HepG2 (cell line): Measurements from ENCODE around the gene SLC25A18. TPM values are rescaled to one million over a fixed set of nuclear protein-coding genes. Genes with fewer than 3 reads are reported as not detected.

Experiments
- ADNP ChIP-seq: sonication (generic); formaldehyde crosslinking; IDR thresholded peaks from 2 replicates; pipeline ENCODE4 v1.4.0; 2020; ENCODE audit warnings: missing genetic modification reagents
- AGO2 ChIP-seq: fragments of 200-400 bp; formaldehyde crosslinking; optimal IDR thresholded peaks from 2 replicates; pipeline ENCODE3; 2017; ENCODE audit warnings: mild to moderate bottlenecking, low read depth, low read length, moderate library complexity
- CEBPG ChIP-seq: IDR thresholded peaks from 2 replicates; pipeline ENCODE4 v1.6.1; 2016
- FIP1L1 ChIP-seq: fragments of 200-400 bp; formaldehyde crosslinking; IDR thresholded peaks from 2 replicates; pipeline ENCODE4 v1.6.1; 2018; ENCODE audit warnings: low read depth, mild to moderate bottlenecking, low read length, moderate library complexity, borderline replicate concordance; ENCODE audit not compliant: insufficient read depth
- GZF1 ChIP-seq: sonication (generic); formaldehyde crosslinking; IDR thresholded peaks from 2 replicates; pipeline ENCODE4 v1.5.1; 2020; ENCODE audit warnings: mild to moderate bottlenecking, missing genetic modification reagents
- JARID2 ChIP-seq: sonication (generic); formaldehyde crosslinking; IDR thresholded peaks from 2 replicates; pipeline ENCODE4 v1.8.1; 2023; ENCODE audit warnings: missing genetic modification reagents, inconsistent platforms; ENCODE audit not compliant: insufficient replicate concordance
- MAZ ChIP-seq, 2 experiments: sonication (generic) in 1 of 2; formaldehyde crosslinking in 1 of 2; IDR thresholded peaks; 2 replicates each; pipeline versions ENCODE4 v1.5.0 to v1.6.1; 2012 to 2020; ENCODE audit warnings: low read depth in 2 of 2, mild to moderate bottlenecking in 2 of 2, borderline replicate concordance in 1 of 2, improper control_type of control experiment in 1 of 2, low read length in 1 of 2, missing genetic modification reagents in 1 of 2, moderate library complexity in 1 of 2
- PCBP1 ChIP-seq: fragments of 200-400 bp; formaldehyde crosslinking; IDR thresholded peaks from 2 replicates; pipeline ENCODE4 v1.6.1; 2017; ENCODE audit warnings: mild to moderate bottlenecking, low read depth, low read length, borderline replicate concordance
- REL ChIP-seq: sonication (generic); formaldehyde crosslinking; conservative IDR thresholded peaks from 2 replicates; pipeline ENCODE4 v1.8.0; 2022; ENCODE audit warnings: mild to moderate bottlenecking, missing genetic modification reagents, moderate library complexity
- SETDB1 ChIP-seq: sonication (generic); formaldehyde crosslinking; IDR thresholded peaks from 2 replicates; pipeline ENCODE4 v1.5.1; 2020; ENCODE audit warnings: missing genetic modification reagents, mild to moderate bottlenecking, borderline replicate concordance
- SNRNP70 ChIP-seq: fragments of 200-400 bp; formaldehyde crosslinking; IDR thresholded peaks from 2 replicates; pipeline ENCODE4 v1.6.1; 2017; ENCODE audit warnings: mild to moderate bottlenecking, low read depth, low read length, moderate library complexity
- STAG1 ChIP-seq: sonication (generic); formaldehyde crosslinking; IDR thresholded peaks from 2 replicates; pipeline ENCODE4 v1.4.0; 2020; ENCODE audit warnings: missing genetic modification reagents
- TEAD2 ChIP-seq: sonication (generic); formaldehyde crosslinking; IDR thresholded peaks from 2 replicates; pipeline ENCODE4 v1.9.0; 2021; ENCODE audit warnings: missing genetic modification reagents
- THAP11 ChIP-seq: IDR thresholded peaks from 2 replicates; pipeline ENCODE4 v1.6.1; 2016; ENCODE audit warnings: missing biosample characterization, missing genetic modification reagents
- ZNF10 ChIP-seq: sonication (generic); formaldehyde crosslinking; IDR thresholded peaks from 2 replicates; pipeline ENCODE4 v1.4.0; 2020; ENCODE audit warnings: mild to moderate bottlenecking, low read depth, missing genetic modification reagents, borderline replicate concordance
- ZNF382 ChIP-seq: sonication (generic); formaldehyde crosslinking; IDR thresholded peaks from 2 replicates; pipeline ENCODE4 v1.5.0; 2020; ENCODE audit warnings: missing genetic modification reagents, mild to moderate bottlenecking, borderline replicate concordance
- ZNF446 ChIP-seq: sonication (generic); formaldehyde crosslinking; IDR thresholded peaks from 2 replicates; pipeline ENCODE4 v1.5.0; 2020; ENCODE audit warnings: mild to moderate bottlenecking, missing genetic modification reagents
- ZNF460 ChIP-seq: sonication (generic); formaldehyde crosslinking; IDR thresholded peaks from 2 replicates; pipeline ENCODE4 v1.5.1; 2020; ENCODE audit warnings: missing genetic modification reagents, mild to moderate bottlenecking, borderline replicate concordance
- ZNF510 ChIP-seq: sonication (generic); formaldehyde crosslinking; IDR thresholded peaks from 2 replicates; pipeline ENCODE4 v1.4.0; 2020; ENCODE audit warnings: low read depth, mild to moderate bottlenecking, missing genetic modification reagents
- polyA plus RNA-seq, 8 experiments: library from polyadenylated mRNA; depleted of rRNA in 3 of 8; stranded (reverse) in 7 of 8; unstranded in 1 of 8; fragments of >200 nt; fragmentation: Illumina TruSeq in 4 of 8; extraction: Trizol in 4 of 8; gene quantifications; 2 replicates each; pipeline versions ENCODE4 v1.2.1 to v1.2.3, GENCODE V29; 2011 to 2016; ENCODE audit warnings: low read depth in 4 of 8, missing spikeins in 1 of 8, mixed read lengths in 1 of 8; ENCODE audit not compliant: insufficient read depth in 1 of 8
- total RNA-seq, 5 experiments: library from RNA; depleted of rRNA; stranded (reverse); fragments of >200 nt; fragmentation: Illumina TruSeq; extraction: Trizol; gene quantifications; 2 replicates each; pipeline ENCODE4 v1.2.3, GENCODE V29; 2016; ENCODE audit warnings: low read depth in 1 of 5
- TF ChIP-seq, protein P1 (sequence below): sonication (generic); formaldehyde crosslinking; IDR thresholded peaks from 2 replicates; pipeline ENCODE4 v1.4.0; 2020; ENCODE audit warnings: mild to moderate bottlenecking, low read depth, missing genetic modification reagents
- TF ChIP-seq, protein P2 (sequence below): sonication (generic); formaldehyde crosslinking; IDR thresholded peaks from 2 replicates; pipeline ENCODE4 v1.5.0; 2020; ENCODE audit warnings: mild to moderate bottlenecking, missing genetic modification reagents
- TF ChIP-seq, protein P3 (sequence below): fragments of 450-650 bp; IDR thresholded peaks from 2 replicates; pipeline ENCODE4 v1.6.1; 2016
- TF ChIP-seq, protein P4 (sequence below): sonication (generic); formaldehyde crosslinking; IDR thresholded peaks from 2 replicates; pipeline ENCODE4 v1.8.0; 2022; ENCODE audit warnings: mild to moderate bottlenecking, missing genetic modification reagents; ENCODE audit not compliant: insufficient replicate concordance

SLC25A18 gene
- total and polyA plus RNA-seq, 2 of the 13 experiments (the other 11 are each of a cell fraction or from before 2014, with no cell fraction given) = 0.28 to 0.75 TPM

DNA sequence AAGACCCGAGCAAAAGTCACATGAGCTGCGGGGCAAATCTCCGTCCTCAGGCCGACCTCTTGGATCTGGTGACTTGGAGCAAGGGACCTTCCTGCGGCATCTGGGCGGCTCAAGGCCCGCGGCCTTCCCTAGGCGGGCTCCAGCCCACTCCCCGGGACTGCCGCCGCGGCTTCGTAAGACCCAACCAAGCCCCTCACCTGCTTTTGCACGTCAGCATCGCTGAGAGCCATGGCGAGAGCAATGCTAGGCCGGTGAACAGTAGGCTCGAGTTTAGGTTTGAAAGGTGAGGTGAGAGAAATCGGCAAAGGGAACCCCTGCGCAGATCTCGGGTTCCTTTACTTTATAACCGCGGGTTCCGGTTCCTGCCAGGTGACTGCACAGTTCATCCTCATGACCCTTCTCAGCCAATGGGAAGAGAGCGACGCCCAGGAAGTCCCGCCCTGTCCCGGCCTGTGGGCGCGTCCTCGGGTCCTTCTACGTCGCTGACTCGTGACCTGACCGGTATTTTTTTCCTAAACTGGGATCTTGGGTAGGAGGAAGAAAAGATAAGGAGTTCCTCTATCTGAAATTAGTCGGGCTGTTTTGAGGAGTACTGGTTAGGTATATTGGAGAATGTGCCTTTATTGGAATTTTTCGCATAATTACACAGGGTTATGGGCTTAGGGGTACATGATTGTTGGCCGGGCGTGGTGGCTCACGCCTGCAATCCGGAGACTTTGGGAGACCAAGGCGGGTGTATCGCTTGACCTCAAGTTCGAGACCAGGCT lies 65.3 kb downstream of the SLC25A18 start, which contains the start of gene ATP6V1E1 (continued):
- TF ChIP-seq SETDB1 (CRISPR knock-in tag) = no peak
- TF ChIP-seq TEAD2 = no peak
- TF ChIP-seq, protein P1, sequence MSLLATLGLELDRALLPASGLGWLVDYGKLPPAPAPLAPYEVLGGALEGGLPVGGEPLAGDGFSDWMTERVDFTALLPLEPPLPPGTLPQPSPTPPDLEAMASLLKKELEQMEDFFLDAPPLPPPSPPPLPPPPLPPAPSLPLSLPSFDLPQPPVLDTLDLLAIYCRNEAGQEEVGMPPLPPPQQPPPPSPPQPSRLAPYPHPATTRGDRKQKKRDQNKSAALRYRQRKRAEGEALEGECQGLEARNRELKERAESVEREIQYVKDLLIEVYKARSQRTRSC (CRISPR knock-in tag) = no peak
- peak; percentile 80 for TF ChIP-seq THAP11 (CRISPR knock-in tag)
- TF ChIP-seq PCBP1 = no peak
- TF ChIP-seq SNRNP70 = no peak
- TF ChIP-seq, protein P2, sequence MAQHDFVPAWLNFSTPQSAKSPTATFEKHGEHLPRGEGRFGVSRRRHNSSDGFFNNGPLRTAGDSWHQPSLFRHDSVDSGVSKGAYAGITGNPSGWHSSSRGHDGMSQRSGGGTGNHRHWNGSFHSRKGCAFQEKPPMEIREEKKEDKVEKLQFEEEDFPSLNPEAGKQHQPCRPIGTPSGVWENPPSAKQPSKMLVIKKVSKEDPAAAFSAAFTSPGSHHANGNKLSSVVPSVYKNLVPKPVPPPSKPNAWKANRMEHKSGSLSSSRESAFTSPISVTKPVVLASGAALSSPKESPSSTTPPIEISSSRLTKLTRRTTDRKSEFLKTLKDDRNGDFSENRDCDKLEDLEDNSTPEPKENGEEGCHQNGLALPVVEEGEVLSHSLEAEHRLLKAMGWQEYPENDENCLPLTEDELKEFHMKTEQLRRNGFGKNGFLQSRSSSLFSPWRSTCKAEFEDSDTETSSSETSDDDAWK (CRISPR knock-in tag) = no peak
- TF ChIP-seq MAZ (IDR thresholded peaks at IDR 0.05; ENCODE audit: borderline replicate concordance, low read depth, low read length) = no peak
- no peak; the same call in 1 of the 2 replicates for TF ChIP-seq MAZ (CRISPR knock-in tag; IDR thresholded peaks at IDR 0.05; ENCODE audit: low read depth)
- no peak for TF ChIP-seq GZF1 (CRISPR knock-in tag)
- TF ChIP-seq ZNF510 = no peak
- TF ChIP-seq, protein P3, sequence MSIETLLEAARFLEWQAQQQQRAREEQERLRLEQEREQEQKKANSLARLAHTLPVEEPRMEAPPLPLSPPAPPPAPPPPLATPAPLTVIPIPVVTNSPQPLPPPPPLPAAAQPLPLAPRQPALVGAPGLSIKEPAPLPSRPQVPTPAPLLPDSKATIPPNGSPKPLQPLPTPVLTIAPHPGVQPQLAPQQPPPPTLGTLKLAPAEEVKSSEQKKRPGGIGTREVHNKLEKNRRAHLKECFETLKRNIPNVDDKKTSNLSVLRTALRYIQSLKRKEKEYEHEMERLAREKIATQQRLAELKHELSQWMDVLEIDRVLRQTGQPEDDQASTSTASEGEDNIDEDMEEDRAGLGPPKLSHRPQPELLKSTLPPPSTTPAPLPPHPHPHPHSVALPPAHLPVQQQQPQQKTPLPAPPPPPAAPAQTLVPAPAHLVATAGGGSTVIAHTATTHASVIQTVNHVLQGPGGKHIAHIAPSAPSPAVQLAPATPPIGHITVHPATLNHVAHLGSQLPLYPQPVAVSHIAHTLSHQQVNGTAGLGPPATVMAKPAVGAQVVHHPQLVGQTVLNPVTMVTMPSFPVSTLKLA = no peak
- TF ChIP-seq, protein P4, sequence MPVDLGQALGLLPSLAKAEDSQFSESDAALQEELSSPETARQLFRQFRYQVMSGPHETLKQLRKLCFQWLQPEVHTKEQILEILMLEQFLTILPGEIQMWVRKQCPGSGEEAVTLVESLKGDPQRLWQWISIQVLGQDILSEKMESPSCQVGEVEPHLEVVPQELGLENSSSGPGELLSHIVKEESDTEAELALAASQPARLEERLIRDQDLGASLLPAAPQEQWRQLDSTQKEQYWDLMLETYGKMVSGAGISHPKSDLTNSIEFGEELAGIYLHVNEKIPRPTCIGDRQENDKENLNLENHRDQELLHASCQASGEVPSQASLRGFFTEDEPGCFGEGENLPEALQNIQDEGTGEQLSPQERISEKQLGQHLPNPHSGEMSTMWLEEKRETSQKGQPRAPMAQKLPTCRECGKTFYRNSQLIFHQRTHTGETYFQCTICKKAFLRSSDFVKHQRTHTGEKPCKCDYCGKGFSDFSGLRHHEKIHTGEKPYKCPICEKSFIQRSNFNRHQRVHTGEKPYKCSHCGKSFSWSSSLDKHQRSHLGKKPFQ (CRISPR knock-in tag) = no peak
- no peak for TF ChIP-seq ZNF446 (CRISPR knock-in tag)
- 0 out of 2 replicates have a peak, but pooled peaks have one; percentile 40 for TF ChIP-seq ZNF460
- TF ChIP-seq FIP1L1 = no peak
- TF ChIP-seq JARID2 (CRISPR knock-in tag) = no peak
- peak; percentile 51 for TF ChIP-seq AGO2
- no peak for TF ChIP-seq ZNF382 (CRISPR knock-in tag)
- TF ChIP-seq ZNF10 = no peak
- TF ChIP-seq CEBPG (CRISPR knock-in tag) = no peak
- TF ChIP-seq STAG1 = no peak
- TF ChIP-seq REL (CRISPR knock-in tag) = no peak
- TF ChIP-seq ADNP (CRISPR knock-in tag) = no peak
